HepG2 (cell line): ENCODE results near the gene TNP2. TPM values are rescaled to one million over a fixed set of nuclear protein-coding genes. Genes with fewer than 3 reads are reported as not detected.

ENCODE experiments used
- ARNT2 ChIP-seq: sonication (generic); formaldehyde crosslinking; IDR thresholded peaks from 2 replicates; pipeline ENCODE4 v1.8.0; 2022; ENCODE audit warnings: mild to moderate bottlenecking, low read depth, missing genetic modification reagents, moderate library complexity
- ELF3 ChIP-seq: IDR thresholded peaks from 2 replicates; pipeline ENCODE4 v1.6.1; 2016; ENCODE audit warnings: missing genetic modification reagents, missing compliant biosample characterization
- FOXC1 ChIP-seq: sonication (generic); formaldehyde crosslinking; IDR thresholded peaks from 2 replicates; pipeline ENCODE4 v1.8.0; 2022; ENCODE audit warnings: mild to moderate bottlenecking, missing genetic modification reagents, borderline replicate concordance
- GLI4 ChIP-seq: sonication (generic); formaldehyde crosslinking; IDR thresholded peaks from 2 replicates; pipeline ENCODE4 v1.5.1; 2020; ENCODE audit warnings: missing genetic modification reagents, mild to moderate bottlenecking, moderate library complexity, borderline replicate concordance
- HNRNPH1 ChIP-seq: fragments of 200-400 bp; formaldehyde crosslinking; optimal IDR thresholded peaks from 2 replicates; pipeline ENCODE3; 2017; ENCODE audit warnings: mild to moderate bottlenecking, low read depth, low read length
- JUN ChIP-seq: sonication (generic); formaldehyde crosslinking; IDR thresholded peaks from 2 replicates; pipeline ENCODE4 v1.4.0; 2020; ENCODE audit warnings: mild to moderate bottlenecking, missing genetic modification reagents
- KLF6 ChIP-seq: IDR thresholded peaks from 2 replicates; pipeline ENCODE4 v1.8.0; 2016; ENCODE audit warnings: missing biosample characterization, missing genetic modification reagents
- MEF2D ChIP-seq: sonication (generic); formaldehyde crosslinking; IDR thresholded peaks from 2 replicates; pipeline ENCODE4 v1.5.1; 2020; ENCODE audit warnings: mild to moderate bottlenecking, missing genetic modification reagents
- NFE2L2 ChIP-seq: fragments of 150-350 bp; IDR thresholded peaks from 2 replicates; pipeline ENCODE4 v1.6.1; 2014; ENCODE audit warnings: low read length
- PHF5A ChIP-seq: IDR thresholded peaks from one replicate; pipeline ENCODE4 v1.6.1; 2018; ENCODE audit warnings: low read depth, missing genetic modification reagents; ENCODE audit not compliant: unreplicated experiment
- PLRG1 ChIP-seq: fragments of 450-650 bp; conservative IDR thresholded peaks from 2 replicates; pipeline ENCODE4 v1.6.1; 2016
- ZNF101 ChIP-seq: sonication (generic); formaldehyde crosslinking; IDR thresholded peaks from 2 replicates; pipeline ENCODE4 v1.4.0; 2020; ENCODE audit warnings: mild to moderate bottlenecking, low read depth, missing genetic modification reagents, borderline replicate concordance
- ZNF264 ChIP-seq: sonication (generic); formaldehyde crosslinking; IDR thresholded peaks from 2 replicates; pipeline ENCODE4 v1.4.0; 2020; ENCODE audit warnings: missing genetic modification reagents
- ZNF33A ChIP-seq: sonication (generic); formaldehyde crosslinking; IDR thresholded peaks from 2 replicates; pipeline ENCODE4 v1.5.1; 2020; ENCODE audit warnings: missing genetic modification reagents, mild to moderate bottlenecking, moderate library complexity, borderline replicate concordance
- ZNF724P ChIP-seq: sonication (generic); formaldehyde crosslinking; IDR thresholded peaks from 2 replicates; pipeline ENCODE4 v1.8.0; 2022; ENCODE audit warnings: missing genetic modification reagents, borderline replicate concordance
- polyA plus RNA-seq, 8 experiments: library from polyadenylated mRNA; depleted of rRNA in 3 of 8; stranded (reverse) in 7 of 8; unstranded in 1 of 8; fragments of >200 nt; fragmentation: Illumina TruSeq in 4 of 8; extraction: Trizol in 4 of 8; gene quantifications; 2 replicates each; pipeline versions ENCODE4 v1.2.1 to v1.2.3, GENCODE V29; 2011 to 2016; ENCODE audit warnings: low read depth in 4 of 8, missing spikeins in 1 of 8, mixed read lengths in 1 of 8; ENCODE audit not compliant: insufficient read depth in 1 of 8
- total RNA-seq, 5 experiments: library from RNA; depleted of rRNA; stranded (reverse); fragments of >200 nt; fragmentation: Illumina TruSeq; extraction: Trizol; gene quantifications; 2 replicates each; pipeline ENCODE4 v1.2.3, GENCODE V29; 2016; ENCODE audit warnings: low read depth in 1 of 5
- TF ChIP-seq, protein P1 (sequence below): sonication (generic); formaldehyde crosslinking; IDR thresholded peaks from 2 replicates; pipeline ENCODE4 v1.8.0; 2022; ENCODE audit warnings: mild to moderate bottlenecking, missing genetic modification reagents, moderate library complexity
- TF ChIP-seq, protein P2 (sequence below): IDR thresholded peaks from 2 replicates; pipeline ENCODE4 v1.4.0; 2020; ENCODE audit warnings: mild to moderate bottlenecking, missing genetic modification reagents
- TF ChIP-seq, protein P3 (sequence below): IDR thresholded peaks from 2 replicates; pipeline ENCODE4 v1.6.1; 2016; ENCODE audit warnings: missing biosample characterization, missing genetic modification reagents, low read depth
- TF ChIP-seq, protein P4 (sequence below): fragments of 450-650 bp; IDR thresholded peaks from 2 replicates; pipeline ENCODE4 v1.6.1; 2016

The TNP2 gene
- total and polyA plus RNA-seq, 2 of the 13 experiments (the other 11 are each of a cell fraction or from before 2014, with no cell fraction given), result not detected

DNA sequence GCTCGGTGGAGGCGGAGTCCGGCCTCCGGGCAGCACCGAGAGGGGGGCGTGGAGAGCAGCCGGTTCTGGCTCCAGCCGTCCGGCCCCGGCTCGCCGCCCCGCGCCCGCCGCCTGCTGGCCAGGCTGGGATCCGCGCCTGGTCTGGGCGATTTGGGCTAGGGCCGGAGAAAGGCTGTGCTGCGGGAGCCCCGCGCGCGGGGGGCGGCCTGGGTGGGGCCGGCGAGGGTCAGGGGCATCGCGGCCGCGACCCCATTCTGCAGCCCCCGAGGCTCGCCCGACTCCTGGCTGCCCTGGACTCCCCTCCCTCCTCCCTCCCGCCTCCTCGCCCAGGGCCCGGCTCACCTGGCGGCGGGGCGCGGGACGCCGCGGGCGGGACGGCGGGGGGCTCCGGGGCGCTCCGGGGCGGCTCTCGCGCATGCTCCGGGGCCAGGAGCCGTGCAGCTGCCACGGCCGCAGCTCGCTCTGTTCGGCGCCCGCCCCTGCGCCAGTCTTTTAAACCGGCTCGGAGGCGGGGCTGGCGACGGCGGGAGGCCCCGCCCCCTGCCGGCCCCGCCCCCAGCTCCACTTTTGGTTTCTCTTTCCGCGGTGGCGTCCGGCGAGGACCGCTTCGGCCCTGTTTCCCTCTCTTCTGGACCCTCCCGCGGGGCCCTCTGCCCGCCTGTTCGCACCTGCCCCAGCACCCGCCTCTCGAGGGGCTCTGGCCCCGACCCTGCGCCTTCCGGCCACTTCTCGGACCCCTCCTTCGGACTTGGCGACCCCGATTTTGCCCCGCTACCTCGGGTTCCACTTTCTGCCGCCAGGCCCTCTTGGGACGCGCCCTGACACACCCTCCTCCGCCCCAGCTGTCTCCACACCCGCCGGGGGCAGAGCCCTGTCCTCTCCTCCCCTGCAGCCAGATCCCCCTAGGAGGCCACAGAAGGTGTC, 13.1 kb downstream of the TNP2 start, which contains the start of gene SOCS1 (continued):
- TF ChIP-seq, protein P1, sequence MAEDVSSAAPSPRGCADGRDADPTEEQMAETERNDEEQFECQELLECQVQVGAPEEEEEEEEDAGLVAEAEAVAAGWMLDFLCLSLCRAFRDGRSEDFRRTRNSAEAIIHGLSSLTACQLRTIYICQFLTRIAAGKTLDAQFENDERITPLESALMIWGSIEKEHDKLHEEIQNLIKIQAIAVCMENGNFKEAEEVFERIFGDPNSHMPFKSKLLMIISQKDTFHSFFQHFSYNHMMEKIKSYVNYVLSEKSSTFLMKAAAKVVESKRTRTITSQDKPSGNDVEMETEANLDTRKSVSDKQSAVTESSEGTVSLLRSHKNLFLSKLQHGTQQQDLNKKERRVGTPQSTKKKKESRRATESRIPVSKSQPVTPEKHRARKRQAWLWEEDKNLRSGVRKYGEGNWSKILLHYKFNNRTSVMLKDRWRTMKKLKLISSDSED (CRISPR knock-in tag), result peak; percentile 23; the same call in 1 of the 2 replicates
- TF ChIP-seq NFE2L2 (no peak), HNRNPH1 (peak; percentile 38), ZNF264 (CRISPR knock-in tag) (peak; percentile 64; the same call in 1 of the 2 replicates), ZNF101 (CRISPR knock-in tag) (no peak; the same call in 1 of the 2 replicates), ZNF33A (no peak), JUN (CRISPR knock-in tag) (0 out of 2 replicates have a peak, but pooled peaks have one; percentile 7), MEF2D (CRISPR knock-in tag) (peak; percentile 31; the same call in 1 of the 2 replicates), ZNF724P (CRISPR knock-in tag) (no peak), ARNT2 (CRISPR knock-in tag) (peak; percentile 88), KLF6 (CRISPR knock-in tag) (0 out of 2 replicates have a peak, but pooled peaks have one; percentile 56), FOXC1 (peak; percentile 52; the same call in 1 of the 2 replicates), GLI4 (CRISPR knock-in tag) (no peak), ELF3 (CRISPR knock-in tag) (peak; percentile 58), PHF5A (CRISPR knock-in tag) (peak; percentile 65), PLRG1 (no peak)
- TF ChIP-seq, protein P2, sequence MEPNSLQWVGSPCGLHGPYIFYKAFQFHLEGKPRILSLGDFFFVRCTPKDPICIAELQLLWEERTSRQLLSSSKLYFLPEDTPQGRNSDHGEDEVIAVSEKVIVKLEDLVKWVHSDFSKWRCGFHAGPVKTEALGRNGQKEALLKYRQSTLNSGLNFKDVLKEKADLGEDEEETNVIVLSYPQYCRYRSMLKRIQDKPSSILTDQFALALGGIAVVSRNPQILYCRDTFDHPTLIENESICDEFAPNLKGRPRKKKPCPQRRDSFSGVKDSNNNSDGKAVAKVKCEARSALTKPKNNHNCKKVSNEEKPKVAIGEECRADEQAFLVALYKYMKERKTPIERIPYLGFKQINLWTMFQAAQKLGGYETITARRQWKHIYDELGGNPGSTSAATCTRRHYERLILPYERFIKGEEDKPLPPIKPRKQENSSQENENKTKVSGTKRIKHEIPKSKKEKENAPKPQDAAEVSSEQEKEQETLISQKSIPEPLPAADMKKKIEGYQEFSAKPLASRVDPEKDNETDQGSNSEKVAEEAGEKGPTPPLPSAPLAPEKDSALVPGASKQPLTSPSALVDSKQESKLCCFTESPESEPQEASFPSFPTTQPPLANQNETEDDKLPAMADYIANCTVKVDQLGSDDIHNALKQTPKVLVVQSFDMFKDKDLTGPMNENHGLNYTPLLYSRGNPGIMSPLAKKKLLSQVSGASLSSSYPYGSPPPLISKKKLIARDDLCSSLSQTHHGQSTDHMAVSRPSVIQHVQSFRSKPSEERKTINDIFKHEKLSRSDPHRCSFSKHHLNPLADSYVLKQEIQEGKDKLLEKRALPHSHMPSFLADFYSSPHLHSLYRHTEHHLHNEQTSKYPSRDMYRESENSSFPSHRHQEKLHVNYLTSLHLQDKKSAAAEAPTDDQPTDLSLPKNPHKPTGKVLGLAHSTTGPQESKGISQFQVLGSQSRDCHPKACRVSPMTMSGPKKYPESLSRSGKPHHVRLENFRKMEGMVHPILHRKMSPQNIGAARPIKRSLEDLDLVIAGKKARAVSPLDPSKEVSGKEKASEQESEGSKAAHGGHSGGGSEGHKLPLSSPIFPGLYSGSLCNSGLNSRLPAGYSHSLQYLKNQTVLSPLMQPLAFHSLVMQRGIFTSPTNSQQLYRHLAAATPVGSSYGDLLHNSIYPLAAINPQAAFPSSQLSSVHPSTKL (CRISPR knock-in tag), result peak; percentile 29; the same call in 1 of the 2 replicates
- TF ChIP-seq, protein P3, sequence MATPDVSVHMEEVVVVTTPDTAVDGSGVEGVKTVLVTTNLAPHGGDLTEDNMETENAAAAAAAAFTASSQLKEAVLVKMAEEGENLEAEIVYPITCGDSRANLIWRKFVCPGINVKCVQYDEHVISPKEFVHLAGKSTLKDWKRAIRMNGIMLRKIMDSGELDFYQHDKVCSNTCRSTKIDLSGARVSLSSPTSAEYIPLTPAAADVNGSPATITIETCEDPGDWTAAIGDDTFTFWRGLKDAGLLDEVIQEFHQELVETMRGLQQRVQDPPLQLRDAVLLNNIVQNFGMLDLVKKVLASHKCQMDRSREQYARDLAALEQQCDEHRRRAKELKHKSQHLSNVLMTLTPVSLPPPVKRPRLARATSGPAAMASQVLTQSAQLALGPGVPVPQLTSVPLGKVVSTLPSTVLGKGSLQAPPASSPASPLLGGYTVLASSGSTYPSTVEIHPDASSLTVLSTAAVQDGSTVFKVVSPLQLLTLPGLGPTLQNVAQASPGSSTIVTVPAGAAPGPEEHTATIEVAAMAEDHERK (CRISPR knock-in tag), result no peak
- TF ChIP-seq, protein P4, sequence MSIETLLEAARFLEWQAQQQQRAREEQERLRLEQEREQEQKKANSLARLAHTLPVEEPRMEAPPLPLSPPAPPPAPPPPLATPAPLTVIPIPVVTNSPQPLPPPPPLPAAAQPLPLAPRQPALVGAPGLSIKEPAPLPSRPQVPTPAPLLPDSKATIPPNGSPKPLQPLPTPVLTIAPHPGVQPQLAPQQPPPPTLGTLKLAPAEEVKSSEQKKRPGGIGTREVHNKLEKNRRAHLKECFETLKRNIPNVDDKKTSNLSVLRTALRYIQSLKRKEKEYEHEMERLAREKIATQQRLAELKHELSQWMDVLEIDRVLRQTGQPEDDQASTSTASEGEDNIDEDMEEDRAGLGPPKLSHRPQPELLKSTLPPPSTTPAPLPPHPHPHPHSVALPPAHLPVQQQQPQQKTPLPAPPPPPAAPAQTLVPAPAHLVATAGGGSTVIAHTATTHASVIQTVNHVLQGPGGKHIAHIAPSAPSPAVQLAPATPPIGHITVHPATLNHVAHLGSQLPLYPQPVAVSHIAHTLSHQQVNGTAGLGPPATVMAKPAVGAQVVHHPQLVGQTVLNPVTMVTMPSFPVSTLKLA, result peak; percentile 21; the same call in 1 of the 2 replicates
